GM19467 (cell line): ENCODE measurements around the gene GON4L.
"Not testable (repeated sequence)": the region's sequence is repeated elsewhere in the genome, so short reads cannot be mapped to it uniquely, and the experiment has no call there.

Source experiments
- ATAC-seq: cut with Tn5 transposase; IDR thresholded peaks from one replicate; pipeline ENCODE4 v1.9.1; 2021; ENCODE audit warnings: mild to moderate bottlenecking, moderate library complexity; ENCODE audit not compliant: unreplicated experiment

Gene GON4L

DNA sequence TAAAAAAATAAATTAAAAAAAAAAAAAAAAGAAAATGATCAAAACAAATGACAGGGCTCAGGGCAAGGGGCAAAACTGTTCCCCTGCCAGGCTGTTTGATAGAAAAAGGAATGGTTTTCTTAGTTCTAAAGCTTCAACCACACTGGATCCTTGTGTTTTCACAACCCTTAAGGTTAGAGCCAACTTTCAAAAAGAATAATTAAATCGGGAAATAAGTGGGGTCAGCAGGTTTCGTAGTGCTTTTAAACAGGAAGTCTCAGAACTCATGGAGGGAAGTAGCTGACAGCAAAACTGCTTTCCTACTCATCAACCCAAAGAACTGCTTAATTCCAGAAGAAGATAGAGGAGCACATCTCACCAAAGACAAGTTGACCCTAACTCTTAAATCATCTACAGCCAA lies 155.3 kb downstream of the GON4L start:
- ATAC-seq: not testable (repeated sequence)
